NCI-H146 treated with DMSO at 0.1 percent for 48 hours (cell line): Measurements from ENCODE around the gene DENND2D.
A peak's percentile ranks its signal among the peaks of the same experiment; 100 is the strongest.
"Not testable (repeated sequence)": the region's sequence is repeated elsewhere in the genome, so short reads cannot be mapped to it uniquely, and the experiment has no call there.

Experiments used
- DNase-seq: peaks from one replicate; lab custom pipeline; 2025; ENCODE audit not compliant: unreplicated experiment; lab: John Stamatoyannopoulos, UW

The DENND2D gene

GRCh38 chr1:111221633-111222291 is 21.3 kb upstream of the DENND2D start:
- DNase-seq: no peak

DNA sequence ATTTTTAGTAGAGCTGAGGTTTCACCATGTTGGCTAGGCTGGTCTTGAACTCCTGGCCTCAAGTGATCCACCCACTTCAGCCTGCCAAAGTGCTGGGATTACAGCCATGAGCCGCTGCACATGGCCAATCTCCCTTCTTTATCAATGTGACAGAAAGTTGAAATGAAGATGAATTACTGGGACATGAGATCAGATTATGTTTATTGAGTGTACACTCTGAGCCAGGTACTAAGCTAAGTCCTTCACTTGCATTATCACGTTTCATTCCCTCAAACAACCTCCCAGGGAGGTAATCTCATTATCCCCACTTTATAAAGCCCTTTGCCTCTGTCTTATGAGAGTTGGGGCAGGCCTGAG is 20.8 kb upstream of the DENND2D start:
- DNase-seq: no peak

- no peak for DNase-seq
Observed at GRCh38 chr1:111220302-111220890, 19.9 kb upstream of the DENND2D start.

DNA sequence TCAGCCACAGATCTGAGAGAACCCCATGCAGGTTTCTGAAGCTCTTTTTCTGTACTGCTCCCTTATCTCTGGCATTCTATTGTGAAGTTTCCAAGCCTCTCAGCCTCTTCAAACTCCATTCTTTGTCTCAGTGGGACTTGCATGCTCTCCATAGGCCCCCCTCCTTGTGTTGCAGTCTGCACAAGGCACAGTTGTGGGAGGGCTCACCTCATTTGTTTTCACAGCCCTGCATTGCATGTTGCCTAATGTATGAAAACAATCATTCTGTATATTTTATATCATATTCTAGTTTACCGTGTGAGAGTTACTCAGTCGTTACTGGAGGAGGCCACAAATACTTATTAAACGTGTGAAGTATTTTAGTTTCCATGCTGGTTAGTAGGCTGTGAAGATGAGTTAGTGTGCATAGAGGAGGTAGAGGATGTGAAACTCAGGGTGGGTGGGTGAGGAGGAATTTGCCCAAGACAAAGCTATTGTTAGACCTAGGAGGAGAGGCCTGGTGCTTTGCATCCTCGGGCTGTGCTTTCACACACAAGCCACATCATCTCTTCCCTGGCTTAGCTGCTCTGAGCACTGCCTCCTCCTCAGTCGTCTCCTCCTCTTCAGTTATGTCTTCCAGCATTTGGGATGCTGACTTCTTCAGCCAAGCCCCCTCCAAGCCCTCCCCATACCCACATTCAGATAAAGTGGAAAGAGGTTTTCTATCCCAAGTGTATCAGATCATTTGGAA is 19.3 kb upstream of the DENND2D start:
- no peak for DNase-seq

GRCh38 chr1:111218701-111219556 is 18.5 kb upstream of the DENND2D start:
- no peak for DNase-seq

- DNase-seq: no peak
Observed at GRCh38 chr1:111217183-111217910, 16.9 kb upstream of the DENND2D start.

DNA sequence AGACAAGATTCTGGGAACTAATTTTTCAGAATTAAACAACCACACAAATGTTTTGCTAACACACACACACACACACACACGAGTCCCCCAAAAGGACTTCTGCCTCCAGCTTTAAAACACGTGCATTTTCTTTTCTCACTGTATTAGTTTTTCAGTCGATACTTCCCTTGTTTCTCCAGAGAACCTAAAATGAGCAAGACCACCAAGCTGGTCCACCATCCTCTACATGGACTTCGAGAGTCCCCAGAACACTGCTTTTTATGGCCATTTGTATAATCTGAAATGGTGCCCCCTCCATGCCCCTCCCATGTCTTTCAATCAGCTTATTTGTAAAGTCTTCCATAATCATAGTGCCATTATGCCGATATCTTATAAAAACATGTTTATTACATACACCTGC is 16.3 kb upstream of the DENND2D start:
- DNase-seq: no peak

GRCh38 chr1:111215285-111215684 is 14.8 kb upstream of the DENND2D start:
- not testable (repeated sequence) for DNase-seq

GRCh38 chr1:111214884-111215283 is 14.4 kb upstream of the DENND2D start:
- DNase-seq: no peak

- peak; percentile 44 for DNase-seq
Observed at GRCh38 chr1:111214074-111214801, 13.8 kb upstream of the DENND2D start.

GRCh38 chr1:111213412-111213811 is 13.0 kb upstream of the DENND2D start:
- DNase-seq: no peak

DNA sequence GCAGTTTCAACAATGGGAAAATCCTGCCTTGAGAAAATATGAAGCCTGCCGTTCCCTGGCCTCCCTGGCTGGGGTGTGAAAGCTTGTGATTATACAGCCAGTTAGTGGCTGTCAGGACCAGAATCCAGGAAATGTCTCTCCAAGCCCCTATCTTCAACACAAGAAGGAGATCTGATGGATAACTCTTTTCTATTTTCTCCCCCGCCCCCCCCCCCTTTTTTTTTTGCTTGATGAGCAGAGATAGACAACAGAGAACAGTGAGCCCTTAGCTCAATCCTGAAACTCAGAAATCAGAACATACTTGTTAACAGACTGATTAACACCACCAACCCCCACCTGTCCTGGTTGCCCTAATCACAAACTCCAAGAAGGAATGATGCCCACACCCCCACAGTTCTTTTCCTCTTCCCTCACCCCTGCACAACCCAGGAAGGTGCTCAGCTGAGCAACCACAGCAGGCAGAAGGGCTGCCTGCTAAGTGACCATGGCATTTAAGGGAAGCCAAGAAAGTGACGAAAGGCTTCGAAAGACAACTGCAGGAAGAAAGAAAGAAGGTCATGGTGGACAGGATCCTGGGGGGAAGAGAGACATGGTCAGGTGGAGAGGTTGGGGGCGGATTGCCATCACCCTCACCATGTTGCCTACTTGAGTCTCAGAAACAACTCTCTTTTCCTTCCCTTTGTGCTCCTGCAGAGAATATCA is 12.3 kb upstream of the DENND2D start:
- no peak for DNase-seq

DNA sequence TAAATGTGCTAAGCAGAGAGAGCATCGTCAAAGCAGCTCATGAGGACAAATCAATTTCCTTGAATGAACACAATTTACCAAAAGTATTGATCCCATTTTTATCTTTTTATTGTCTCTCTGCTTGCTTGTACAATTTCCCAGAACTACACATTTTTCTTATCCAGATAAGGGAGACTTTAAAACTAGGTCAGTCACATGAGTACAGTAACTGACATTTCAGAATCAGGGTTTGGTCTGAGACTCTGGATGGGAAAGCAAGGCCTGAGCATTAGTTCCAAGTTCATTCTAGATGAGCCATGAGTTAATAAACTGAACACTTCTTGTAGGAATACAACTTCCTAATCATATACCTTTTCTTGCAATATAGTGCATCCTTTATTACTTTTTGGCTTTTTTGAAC is 11.5 kb upstream of the DENND2D start:
- DNase-seq: no peak

DNA sequence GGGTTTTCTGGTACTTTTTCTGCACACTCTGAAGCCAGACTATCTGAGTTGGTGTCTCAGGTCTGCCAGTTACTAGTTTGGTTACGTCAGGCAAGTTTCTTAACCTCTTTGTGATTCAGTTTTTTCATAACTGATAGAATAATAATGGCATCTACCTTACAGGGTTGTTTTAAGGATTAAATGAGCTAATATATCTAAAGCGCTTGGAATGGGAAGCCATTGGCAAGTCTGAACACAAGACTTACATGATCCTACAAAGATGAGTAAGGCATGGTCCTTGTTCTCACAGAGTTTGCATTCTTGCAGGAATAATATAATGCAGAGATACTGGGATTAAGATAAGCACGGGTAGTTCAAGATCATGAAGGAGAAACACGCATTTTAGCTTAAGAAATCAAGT is 9.2 kb upstream of the DENND2D start:
- DNase-seq: no peak

DNA sequence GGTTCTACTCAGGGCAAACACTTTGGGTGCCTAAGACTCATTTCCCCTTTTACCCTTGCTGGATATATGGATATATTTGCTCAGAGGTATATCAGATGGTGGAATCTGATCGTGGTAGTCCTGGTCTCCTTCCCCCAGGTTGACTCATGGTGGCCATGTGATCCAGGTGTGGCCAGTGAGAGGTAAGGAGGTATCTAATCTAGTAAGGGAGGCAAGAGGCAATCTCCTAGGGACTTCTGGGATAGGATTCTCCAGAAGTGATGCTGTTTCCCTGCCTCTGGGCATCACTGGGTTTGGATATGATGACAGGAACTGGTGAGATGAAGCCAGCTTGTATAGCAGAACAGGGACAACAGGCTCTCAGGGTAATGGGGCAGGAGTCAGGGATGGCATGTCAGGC is 8.5 kb upstream of the DENND2D start:
- no peak for DNase-seq

- no peak for DNase-seq
Observed at GRCh38 chr1:111205714-111206050, 5.2 kb upstream of the DENND2D start.

GRCh38 chr1:111204983-111205713 is 4.7 kb upstream of the DENND2D start:
- DNase-seq: no peak

DNA sequence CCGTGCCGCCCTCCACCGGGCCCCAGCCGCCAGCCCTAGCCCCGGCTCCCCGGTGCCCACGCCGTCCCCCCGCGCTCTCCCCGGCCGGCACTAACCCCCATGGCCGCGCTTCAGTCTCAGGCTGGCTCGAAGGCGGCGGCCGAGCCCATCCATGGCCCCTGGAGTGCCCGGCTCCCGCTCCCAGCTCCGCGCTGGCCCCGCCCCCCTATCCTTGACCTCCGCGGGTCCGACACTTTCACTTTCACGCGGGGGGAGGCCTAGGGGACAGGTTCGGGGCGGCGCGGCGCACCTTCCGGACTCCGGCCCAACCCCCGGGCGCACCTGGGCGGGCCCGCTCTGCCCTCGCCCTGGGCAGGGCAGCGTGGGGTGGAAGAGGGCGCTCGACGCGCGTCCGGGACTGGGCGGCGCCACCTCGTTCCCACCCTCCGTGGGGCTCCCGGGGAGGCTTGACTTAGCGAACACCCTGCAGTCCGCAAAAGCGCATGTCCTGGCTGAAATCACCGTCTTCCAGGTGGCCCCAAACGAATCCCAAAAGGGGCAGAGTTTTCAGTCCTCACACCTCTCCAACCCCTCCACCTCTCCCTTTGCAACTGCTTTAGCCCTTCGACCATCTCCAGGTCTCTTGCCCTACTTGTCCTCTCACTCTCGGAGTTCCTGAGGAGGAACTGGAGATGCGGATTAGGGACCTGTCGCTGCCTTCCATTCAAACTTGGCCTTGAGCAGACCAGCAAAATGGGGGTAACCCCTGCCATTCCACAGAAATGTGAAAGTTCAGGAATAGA is 3.9 kb upstream of the DENND2D start:
- DNase-seq: peak; percentile 9
